HEK293 (cell line): ENCODE results near the gene OCIAD1.

ENCODE experiments used
- BCL11B ChIP-seq: fragments of 450-650 bp; formaldehyde crosslinking; IDR thresholded peaks from 2 replicates; pipeline ENCODE4 v1.5.1; 2016; ENCODE audit warnings: low read depth, missing biosample characterization, missing genetic modification characterization
- HOXD13 ChIP-seq: sonication (generic); formaldehyde crosslinking; IDR thresholded peaks from 2 replicates; pipeline ENCODE4 v1.8.0; 2022; ENCODE audit warnings: missing genetic modification reagents, borderline replicate concordance
- KLF17 ChIP-seq: fragments of 450-650 bp; formaldehyde crosslinking; IDR thresholded peaks from 2 replicates; pipeline ENCODE4 v1.5.1; 2016; ENCODE audit warnings: missing biosample characterization, missing genetic modification characterization
- KLF8 ChIP-seq: fragments of 450-650 bp; formaldehyde crosslinking; IDR thresholded peaks from 2 replicates; pipeline ENCODE4 v1.5.1; 2016; ENCODE audit warnings: missing biosample characterization, missing genetic modification characterization
- MZF1 ChIP-seq: fragments of 450-650 bp; formaldehyde crosslinking; IDR thresholded peaks from 2 replicates; pipeline ENCODE4 v1.5.1; 2017; ENCODE audit warnings: missing biosample characterization, missing genetic modification characterization, borderline replicate concordance
- REPIN1 ChIP-seq: fragments of 450-650 bp; formaldehyde crosslinking; IDR thresholded peaks from 2 replicates; pipeline ENCODE4 v1.5.1; 2017; ENCODE audit warnings: missing biosample characterization, missing genetic modification characterization, low read depth
- SP2 ChIP-seq: fragments of 450-650 bp; formaldehyde crosslinking; IDR thresholded peaks from 2 replicates; pipeline ENCODE4 v1.5.1; 2016; ENCODE audit warnings: missing biosample characterization, missing genetic modification characterization
- YY1 ChIP-seq: fragments of 450-650 bp; formaldehyde crosslinking; IDR thresholded peaks from 2 replicates; pipeline ENCODE4 v1.5.1; 2018; ENCODE audit warnings: missing biosample characterization, missing genetic modification characterization
- ZFP3 ChIP-seq: fragments of 450-650 bp; formaldehyde crosslinking; IDR thresholded peaks from 2 replicates; pipeline ENCODE4 v1.5.1; 2016; ENCODE audit warnings: low read depth, missing biosample characterization, missing genetic modification characterization
- ZFP37 ChIP-seq: fragments of 450-650 bp; formaldehyde crosslinking; IDR thresholded peaks from 2 replicates; pipeline ENCODE4 v1.5.1; 2016; ENCODE audit warnings: missing biosample characterization, missing genetic modification characterization
- ZFP41 ChIP-seq: fragments of 450-650 bp; formaldehyde crosslinking; IDR thresholded peaks from 2 replicates; pipeline ENCODE4 v1.5.1; 2016; ENCODE audit warnings: missing biosample characterization, missing genetic modification characterization, borderline replicate concordance
- ZNF132 ChIP-seq: fragments of 450-650 bp; formaldehyde crosslinking; IDR thresholded peaks from 2 replicates; pipeline ENCODE4 v1.5.1; 2017; ENCODE audit warnings: missing biosample characterization, missing genetic modification characterization, borderline replicate concordance
- ZNF16 ChIP-seq: fragments of 450-650 bp; formaldehyde crosslinking; IDR thresholded peaks from 2 replicates; pipeline ENCODE4 v1.5.1; 2016; ENCODE audit warnings: low read depth, missing biosample characterization, missing genetic modification characterization
- ZNF211 ChIP-seq: fragments of 450-650 bp; formaldehyde crosslinking; IDR thresholded peaks from 2 replicates; pipeline ENCODE4 v1.5.1; 2016; ENCODE audit warnings: low read depth, missing biosample characterization, missing genetic modification characterization
- ZNF37A ChIP-seq: fragments of 450-650 bp; IDR thresholded peaks from 2 replicates; pipeline ENCODE4 v1.5.1; 2018; ENCODE audit warnings: missing biosample characterization, missing genetic modification characterization
- ZNF398 ChIP-seq: fragments of 450-650 bp; formaldehyde crosslinking; IDR thresholded peaks from 2 replicates; pipeline ENCODE4 v1.5.1; 2017; ENCODE audit warnings: missing biosample characterization, missing genetic modification characterization
- ZNF416 ChIP-seq: fragments of 450-650 bp; formaldehyde crosslinking; IDR thresholded peaks from 2 replicates; pipeline ENCODE4 v1.5.1; 2016; ENCODE audit warnings: missing biosample characterization, missing genetic modification characterization
- ZNF426 ChIP-seq: fragments of 450-650 bp; formaldehyde crosslinking; IDR thresholded peaks from 2 replicates; pipeline ENCODE4 v1.5.1; 2017; ENCODE audit warnings: missing biosample characterization, missing genetic modification characterization, mild to moderate bottlenecking, inconsistent platforms, moderate library complexity
- ZNF501 ChIP-seq: fragments of 450-650 bp; formaldehyde crosslinking; IDR thresholded peaks from 2 replicates; pipeline ENCODE4 v1.5.1; 2016; ENCODE audit warnings: missing biosample characterization, missing genetic modification characterization
- ZNF530 ChIP-seq: fragments of 450-650 bp; formaldehyde crosslinking; IDR thresholded peaks from 2 replicates; pipeline ENCODE4 v1.5.1; 2016; ENCODE audit warnings: low read depth, missing biosample characterization, missing genetic modification characterization
- ZNF585B ChIP-seq: fragments of 450-650 bp; formaldehyde crosslinking; IDR thresholded peaks from 2 replicates; pipeline ENCODE4 v1.5.1; 2016; ENCODE audit warnings: missing biosample characterization, missing genetic modification characterization
- ZNF596 ChIP-seq: fragments of 450-650 bp; IDR thresholded peaks from 2 replicates; pipeline ENCODE4 v1.5.0; 2018; ENCODE audit warnings: missing biosample characterization, mild to moderate bottlenecking, missing genetic modification characterization, moderate library complexity
- ZNF600 ChIP-seq: fragments of 450-650 bp; formaldehyde crosslinking; IDR thresholded peaks from 2 replicates; pipeline ENCODE4 v1.5.1; 2016; ENCODE audit warnings: missing biosample characterization, missing genetic modification characterization
- ZNF623 ChIP-seq: fragments of 450-650 bp; formaldehyde crosslinking; IDR thresholded peaks from 2 replicates; pipeline ENCODE4 v1.5.1; 2016; ENCODE audit warnings: missing biosample characterization, missing genetic modification characterization
- ZNF629 ChIP-seq: fragments of 450-650 bp; formaldehyde crosslinking; IDR thresholded peaks from 2 replicates; pipeline ENCODE4 v1.5.1; 2017; ENCODE audit warnings: missing biosample characterization, missing genetic modification characterization
- ZNF654 ChIP-seq: fragments of 450-650 bp; formaldehyde crosslinking; IDR thresholded peaks from 2 replicates; pipeline ENCODE4 v1.5.1; 2016; ENCODE audit warnings: low read depth, missing biosample characterization, missing genetic modification characterization
- ZNF692 ChIP-seq: fragments of 450-650 bp; formaldehyde crosslinking; IDR thresholded peaks from 2 replicates; pipeline ENCODE4 v1.5.1; 2016; ENCODE audit warnings: missing biosample characterization, missing genetic modification characterization
- ZNF792 ChIP-seq: fragments of 450-650 bp; formaldehyde crosslinking; IDR thresholded peaks from 2 replicates; pipeline ENCODE4 v1.5.1; 2016; ENCODE audit warnings: missing biosample characterization, missing genetic modification characterization
- ZNF837 ChIP-seq: fragments of 450-650 bp; formaldehyde crosslinking; IDR thresholded peaks from 2 replicates; pipeline ENCODE4 v1.5.1; 2016; ENCODE audit warnings: missing biosample characterization, missing genetic modification characterization
- ZSCAN16 ChIP-seq: fragments of 450-650 bp; formaldehyde crosslinking; IDR thresholded peaks from 2 replicates; pipeline ENCODE4 v1.5.1; 2016; ENCODE audit warnings: missing biosample characterization, missing genetic modification characterization
- TF ChIP-seq, protein P1 (sequence below): fragments of 450-650 bp; formaldehyde crosslinking; IDR thresholded peaks from 2 replicates; pipeline ENCODE4 v1.5.1; 2017; ENCODE audit warnings: missing biosample characterization, missing genetic modification characterization
- TF ChIP-seq, protein P2 (sequence below): fragments of 450-650 bp; formaldehyde crosslinking; IDR thresholded peaks from 2 replicates; pipeline ENCODE4 v1.5.1; 2016; ENCODE audit warnings: missing biosample characterization, missing genetic modification characterization, borderline replicate concordance

The OCIAD1 gene

DNA sequence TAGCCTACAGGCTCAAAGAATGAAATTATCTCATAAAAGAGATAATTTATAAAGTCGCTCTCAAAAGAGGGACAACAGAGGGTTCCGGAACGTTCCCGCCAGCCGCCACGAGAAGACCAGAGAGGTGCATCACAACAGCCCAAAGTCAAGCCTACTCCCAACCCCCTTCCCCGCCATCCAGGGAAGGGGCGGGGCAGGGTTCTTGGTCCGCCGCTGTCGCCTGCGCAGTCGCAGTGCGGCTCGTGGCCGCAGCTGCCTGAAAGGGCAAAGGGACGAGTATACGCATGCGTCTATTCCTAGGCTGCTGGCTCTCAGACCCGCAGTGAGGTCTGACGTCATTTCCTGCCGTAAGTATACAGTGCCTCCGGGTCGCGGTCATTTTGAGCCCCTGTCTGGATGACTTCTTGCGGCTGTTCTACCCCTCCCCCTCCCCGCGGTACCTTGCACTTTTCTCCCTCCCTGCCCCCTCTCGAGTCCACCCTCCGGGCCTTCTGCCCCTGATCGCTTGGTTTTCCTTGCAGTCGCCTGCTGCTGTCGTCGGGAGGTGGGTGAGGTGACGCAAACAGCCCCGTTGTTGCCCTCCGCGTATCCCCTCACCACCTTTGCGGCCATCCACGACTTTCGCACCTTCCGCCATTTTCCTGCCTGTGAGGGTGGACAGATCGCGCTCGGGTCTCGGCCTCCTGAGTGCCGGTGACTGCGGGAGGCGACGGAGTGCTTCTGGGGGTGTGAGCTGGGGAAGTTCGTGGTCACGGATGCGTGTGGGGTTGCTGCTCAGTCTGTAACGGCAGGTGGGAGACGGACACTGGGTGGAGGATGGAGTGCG, at the start of gene OCIAD1 (continued):
- no peak for TF ChIP-seq ZNF585B (tag by site-specific recombination)
- TF ChIP-seq ZFP37 (tag by site-specific recombination), result peak; percentile 69; the same call in 1 of the 2 replicates
- TF ChIP-seq ZNF426 (tag by site-specific recombination), result no peak
- TF ChIP-seq ZNF501 (tag by site-specific recombination), result peak; percentile 75
- 0 out of 2 replicates have a peak, but pooled peaks have one; percentile 10 for TF ChIP-seq ZNF600
- no peak for TF ChIP-seq ZNF16 (tag by site-specific recombination)
- TF ChIP-seq KLF17 (tag by site-specific recombination), result peak; percentile 70
- no peak for TF ChIP-seq ZFP3 (tag by site-specific recombination)
- peak; percentile 63; the same call in 1 of the 2 replicates for TF ChIP-seq KLF8 (tag by site-specific recombination)
- TF ChIP-seq ZNF416 (tag by site-specific recombination), result no peak
- no peak for TF ChIP-seq ZFP41 (tag by site-specific recombination)
- TF ChIP-seq HOXD13 (CRISPR knock-in tag), result peak; percentile 85
- TF ChIP-seq YY1 (tag by site-specific recombination), result peak; percentile 95
- TF ChIP-seq MZF1, result no peak
- TF ChIP-seq, protein P1, sequence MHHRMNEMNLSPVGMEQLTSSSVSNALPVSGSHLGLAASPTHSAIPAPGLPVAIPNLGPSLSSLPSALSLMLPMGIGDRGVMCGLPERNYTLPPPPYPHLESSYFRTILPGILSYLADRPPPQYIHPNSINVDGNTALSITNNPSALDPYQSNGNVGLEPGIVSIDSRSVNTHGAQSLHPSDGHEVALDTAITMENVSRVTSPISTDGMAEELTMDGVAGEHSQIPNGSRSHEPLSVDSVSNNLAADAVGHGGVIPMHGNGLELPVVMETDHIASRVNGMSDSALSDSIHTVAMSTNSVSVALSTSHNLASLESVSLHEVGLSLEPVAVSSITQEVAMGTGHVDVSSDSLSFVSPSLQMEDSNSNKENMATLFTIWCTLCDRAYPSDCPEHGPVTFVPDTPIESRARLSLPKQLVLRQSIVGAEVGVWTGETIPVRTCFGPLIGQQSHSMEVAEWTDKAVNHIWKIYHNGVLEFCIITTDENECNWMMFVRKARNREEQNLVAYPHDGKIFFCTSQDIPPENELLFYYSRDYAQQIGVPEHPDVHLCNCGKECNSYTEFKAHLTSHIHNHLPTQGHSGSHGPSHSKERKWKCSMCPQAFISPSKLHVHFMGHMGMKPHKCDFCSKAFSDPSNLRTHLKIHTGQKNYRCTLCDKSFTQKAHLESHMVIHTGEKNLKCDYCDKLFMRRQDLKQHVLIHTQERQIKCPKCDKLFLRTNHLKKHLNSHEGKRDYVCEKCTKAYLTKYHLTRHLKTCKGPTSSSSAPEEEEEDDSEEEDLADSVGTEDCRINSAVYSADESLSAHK (tag by site-specific recombination), result 0 out of 2 replicates have a peak, but pooled peaks have one; percentile 8
- TF ChIP-seq REPIN1 (tag by site-specific recombination), result 0 out of 2 replicates have a peak, but pooled peaks have one; percentile 30
- TF ChIP-seq ZNF623 (tag by site-specific recombination), result no peak
- peak; percentile 90 for TF ChIP-seq BCL11B (tag by site-specific recombination)
- peak; percentile 76 for TF ChIP-seq SP2
- TF ChIP-seq ZNF211 (tag by site-specific recombination), result no peak
- peak; percentile 97 for TF ChIP-seq ZNF398 (tag by site-specific recombination)
- TF ChIP-seq ZNF837 (tag by site-specific recombination), result no peak
- peak; percentile 49; the same call in 1 of the 2 replicates for TF ChIP-seq ZNF692 (tag by site-specific recombination)
- no peak for TF ChIP-seq ZNF654 (tag by site-specific recombination)
- no peak for TF ChIP-seq ZNF596
- peak; percentile 98 for TF ChIP-seq ZNF629 (tag by site-specific recombination)
- TF ChIP-seq, protein P2, sequence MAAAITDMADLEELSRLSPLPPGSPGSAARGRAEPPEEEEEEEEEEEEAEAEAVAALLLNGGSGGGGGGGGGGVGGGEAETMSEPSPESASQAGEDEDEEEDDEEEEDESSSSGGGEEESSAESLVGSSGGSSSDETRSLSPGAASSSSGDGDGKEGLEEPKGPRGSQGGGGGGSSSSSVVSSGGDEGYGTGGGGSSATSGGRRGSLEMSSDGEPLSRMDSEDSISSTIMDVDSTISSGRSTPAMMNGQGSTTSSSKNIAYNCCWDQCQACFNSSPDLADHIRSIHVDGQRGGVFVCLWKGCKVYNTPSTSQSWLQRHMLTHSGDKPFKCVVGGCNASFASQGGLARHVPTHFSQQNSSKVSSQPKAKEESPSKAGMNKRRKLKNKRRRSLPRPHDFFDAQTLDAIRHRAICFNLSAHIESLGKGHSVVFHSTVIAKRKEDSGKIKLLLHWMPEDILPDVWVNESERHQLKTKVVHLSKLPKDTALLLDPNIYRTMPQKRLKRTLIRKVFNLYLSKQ (tag by site-specific recombination), result no peak
- 0 out of 2 replicates have a peak, but pooled peaks have one; percentile 14 for TF ChIP-seq ZSCAN16 (tag by site-specific recombination)
- no peak for TF ChIP-seq ZNF37A (tag by site-specific recombination)
- TF ChIP-seq ZNF132, result no peak
- no peak for TF ChIP-seq ZNF530 (tag by site-specific recombination)
- no peak for TF ChIP-seq ZNF792 (tag by site-specific recombination)
